ENCODE results near the gene UBE2G1.
"Not testable (repeated sequence)": the region's sequence is repeated elsewhere in the genome, so short reads cannot be mapped to it uniquely, and the experiment has no call there.

UBE2G1 gene

DNA sequence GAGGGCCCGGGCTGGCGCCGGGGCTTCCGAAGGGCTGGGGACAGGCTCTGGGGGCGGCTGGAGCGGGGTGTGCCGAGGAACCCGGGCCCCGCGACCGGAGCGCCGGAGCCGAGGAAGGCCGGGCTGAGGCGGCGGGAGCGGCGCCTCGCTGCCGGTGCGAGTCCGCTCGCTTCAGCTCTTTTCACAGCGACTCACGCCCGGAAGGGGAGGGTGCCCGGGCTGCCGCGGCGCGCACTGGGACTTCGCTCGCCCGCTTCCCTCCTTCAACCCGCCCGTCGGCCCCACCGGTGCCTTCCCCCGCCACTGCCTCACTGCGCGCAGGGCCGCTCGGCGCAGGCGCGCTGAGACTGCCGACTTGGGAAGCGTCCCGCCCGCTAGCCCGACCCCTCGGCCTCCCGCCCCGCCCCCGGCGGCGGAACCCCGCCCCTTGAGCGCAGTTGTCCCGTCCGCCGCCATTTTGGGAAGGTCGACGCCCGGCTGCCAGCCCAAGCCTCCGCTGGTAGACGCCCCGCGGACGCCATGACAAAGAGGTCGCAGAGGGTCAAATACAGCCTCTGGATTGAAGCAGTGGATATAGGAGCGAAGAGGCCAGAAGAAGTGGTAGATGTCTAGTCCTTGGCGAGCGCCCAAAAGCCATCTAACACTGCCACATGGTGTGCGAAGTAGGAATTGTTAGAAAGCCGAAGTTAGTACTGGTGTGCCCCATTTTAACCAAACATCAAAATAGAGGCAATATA, at the start of gene UBE2G1:
Gene UBE2G1 (minus strand): TSS at position 349 of the 737 bp plus-strand sequence. CDS start 359 bp downstream, outside the sequence.
- peak; percentile 99 for DNase-seq

DNA sequence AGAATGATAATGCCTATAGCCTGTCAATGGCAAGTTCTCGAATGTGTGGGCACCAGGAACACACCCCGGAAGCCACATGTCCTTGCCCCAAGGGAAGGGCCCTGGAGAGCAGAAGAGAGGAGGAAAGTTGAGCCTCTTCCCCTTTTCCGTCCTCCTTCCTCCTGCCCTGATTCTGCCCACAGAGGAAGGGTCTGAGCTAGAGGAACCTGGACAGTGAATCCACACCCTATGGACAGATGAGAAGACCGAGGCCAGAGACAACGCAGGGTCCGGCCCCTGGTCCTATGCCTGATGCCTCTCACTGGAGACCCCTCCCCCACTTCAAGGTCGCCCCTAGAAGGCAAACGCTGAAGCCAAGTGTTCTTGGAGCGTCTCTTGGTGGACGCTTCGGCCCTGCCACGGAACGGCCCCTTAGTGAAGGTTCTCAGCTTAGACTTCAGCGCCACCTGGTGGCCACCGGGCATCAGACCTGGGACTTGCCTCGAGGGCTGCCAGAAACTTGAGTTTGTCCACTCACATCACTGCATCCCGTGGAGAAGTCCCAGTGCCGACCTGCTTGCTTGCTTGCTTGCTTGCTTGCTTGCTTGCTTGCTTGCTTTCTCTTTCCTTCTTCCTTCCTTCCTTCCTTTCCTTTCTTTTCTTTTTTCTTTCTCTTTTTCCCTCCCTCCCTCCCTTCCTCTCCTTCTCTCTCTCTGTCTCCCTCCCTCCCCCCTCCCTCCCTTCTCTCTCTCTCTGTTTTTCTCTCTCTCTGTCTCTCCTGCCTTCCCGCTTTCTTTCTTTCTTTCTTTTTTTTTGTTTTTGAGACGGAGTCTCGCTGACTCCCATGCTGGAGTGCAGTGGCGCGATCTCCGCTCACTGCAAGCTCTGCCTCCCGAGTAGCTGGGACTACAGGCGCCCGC, 46.7 kb upstream of the UBE2G1 start:
- peak; percentile 87 for DNase-seq

GRCh38 chr17:4411201-4411600, 44.7 kb upstream of the UBE2G1 start:
- no peak for DNase-seq

DNA sequence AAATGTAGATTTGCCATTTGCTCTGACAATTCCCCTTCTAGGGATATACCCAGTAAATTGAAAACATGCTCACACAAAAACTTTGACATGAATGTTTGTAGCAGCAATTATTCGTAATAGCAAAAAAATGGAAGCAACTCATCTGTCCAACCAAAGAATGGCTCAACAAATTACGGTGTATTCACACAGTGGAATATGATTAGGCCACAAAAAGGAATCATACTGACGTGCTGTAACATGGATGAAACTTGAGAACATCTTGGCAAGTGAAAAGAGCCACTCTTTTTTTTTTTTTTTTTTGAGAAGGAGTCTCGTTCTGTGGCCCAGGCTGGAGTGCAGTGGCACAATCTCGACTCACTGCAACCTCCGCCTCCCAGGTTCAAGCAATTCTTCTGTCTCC, 43.2 kb upstream of the UBE2G1 start:
- DNase-seq = no peak

DNA sequence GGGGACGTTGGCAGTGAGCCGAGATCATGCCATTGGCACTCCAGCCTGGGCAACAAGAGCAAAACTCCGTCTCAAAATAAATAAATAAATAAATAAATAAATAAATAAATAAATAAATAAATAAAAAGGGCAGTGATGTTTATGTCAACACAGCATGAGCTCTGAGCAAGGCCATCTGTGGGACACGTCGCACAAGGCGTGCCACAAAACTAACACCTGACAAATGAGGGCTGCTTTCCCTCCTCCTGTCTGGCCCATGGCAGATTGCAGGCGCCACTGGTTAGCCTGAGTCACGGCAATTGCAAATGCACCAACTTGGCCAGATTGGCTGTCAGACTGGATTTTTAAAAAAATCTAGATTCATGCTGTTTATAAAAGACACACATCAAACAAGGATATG, 41.4 kb upstream of the UBE2G1 start:
- no peak for DNase-seq

- DNase-seq = no peak
Measured at GRCh38 chr17:4407216-4407615, 40.7 kb upstream of the UBE2G1 start.

DNA sequence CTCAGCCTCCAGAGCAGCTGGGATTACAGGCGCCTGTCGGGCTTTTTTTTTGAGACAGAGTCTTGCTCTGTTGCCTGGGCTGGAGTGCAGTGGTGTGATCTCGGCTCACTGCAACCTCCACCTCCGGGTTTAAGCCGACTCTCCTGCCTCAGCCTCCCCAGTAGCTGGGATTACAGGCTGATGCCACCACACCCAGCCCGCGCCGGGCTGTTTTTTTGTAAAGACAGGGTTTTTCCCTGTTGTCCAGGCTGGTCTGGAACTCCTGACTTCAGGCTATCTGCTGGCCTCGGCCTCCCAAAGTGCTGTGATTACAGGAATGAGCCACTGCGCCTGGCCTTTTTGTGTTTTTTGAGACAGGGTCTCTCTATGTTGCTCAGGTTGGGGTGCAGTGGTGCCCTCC, 39.9 kb upstream of the UBE2G1 start:
- no peak for DNase-seq

DNA sequence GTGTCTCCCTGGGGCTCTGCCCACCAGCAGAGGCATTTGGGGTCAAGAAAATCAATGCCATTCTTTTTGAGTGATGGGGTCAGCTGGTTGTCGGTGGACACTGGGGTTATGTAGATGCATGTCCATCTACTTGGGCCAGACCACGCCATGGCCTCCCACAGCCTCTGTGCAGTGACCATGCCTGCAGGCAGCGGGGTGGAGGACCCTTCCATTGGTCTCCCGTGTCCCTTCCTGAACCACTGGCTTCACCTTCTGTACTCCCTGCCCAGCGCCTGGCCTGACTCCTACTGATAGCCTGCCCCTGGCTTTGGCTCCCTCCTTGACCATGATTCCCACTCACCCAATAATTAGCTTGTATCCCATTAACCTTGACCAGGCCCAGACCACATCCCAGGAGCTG, 39.2 kb upstream of the UBE2G1 start:
- no peak for DNase-seq

DNA sequence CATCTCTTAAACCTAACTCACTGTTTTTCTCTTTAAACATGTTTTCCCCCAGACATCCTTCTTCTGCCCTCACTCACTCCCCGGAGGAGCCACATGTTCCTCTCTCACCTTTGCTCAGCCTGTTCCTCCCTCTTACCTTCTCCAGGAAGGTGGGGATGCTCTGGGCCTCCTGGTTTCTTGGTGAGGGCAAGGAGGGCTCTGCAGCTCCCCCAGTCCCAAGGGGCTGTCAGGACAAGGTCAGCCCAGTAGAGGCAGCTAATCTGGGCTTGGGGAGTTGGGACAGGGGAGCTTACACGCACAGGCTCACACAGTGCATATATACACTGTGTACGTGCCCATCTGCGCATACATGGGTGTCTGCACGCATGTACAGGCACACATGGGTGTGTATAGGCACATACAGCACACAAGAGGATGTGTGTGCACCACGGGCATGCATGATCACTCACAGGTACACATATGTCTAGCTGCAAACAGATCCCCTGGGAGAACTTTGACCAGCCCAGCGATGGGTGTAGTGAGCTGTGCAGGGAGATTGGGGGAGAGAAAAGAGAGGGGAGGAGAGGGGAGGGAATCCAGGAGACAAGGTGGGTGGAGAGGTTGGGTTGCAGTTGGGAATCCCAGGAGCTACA, 38.7 kb upstream of the UBE2G1 start:
- no peak for DNase-seq

GRCh38 chr17:4397840-4398239, 31.4 kb upstream of the UBE2G1 start:
- DNase-seq = no peak

GRCh38 chr17:4395111-4395478, 28.6 kb upstream of the UBE2G1 start:
- DNase-seq = no peak

DNA sequence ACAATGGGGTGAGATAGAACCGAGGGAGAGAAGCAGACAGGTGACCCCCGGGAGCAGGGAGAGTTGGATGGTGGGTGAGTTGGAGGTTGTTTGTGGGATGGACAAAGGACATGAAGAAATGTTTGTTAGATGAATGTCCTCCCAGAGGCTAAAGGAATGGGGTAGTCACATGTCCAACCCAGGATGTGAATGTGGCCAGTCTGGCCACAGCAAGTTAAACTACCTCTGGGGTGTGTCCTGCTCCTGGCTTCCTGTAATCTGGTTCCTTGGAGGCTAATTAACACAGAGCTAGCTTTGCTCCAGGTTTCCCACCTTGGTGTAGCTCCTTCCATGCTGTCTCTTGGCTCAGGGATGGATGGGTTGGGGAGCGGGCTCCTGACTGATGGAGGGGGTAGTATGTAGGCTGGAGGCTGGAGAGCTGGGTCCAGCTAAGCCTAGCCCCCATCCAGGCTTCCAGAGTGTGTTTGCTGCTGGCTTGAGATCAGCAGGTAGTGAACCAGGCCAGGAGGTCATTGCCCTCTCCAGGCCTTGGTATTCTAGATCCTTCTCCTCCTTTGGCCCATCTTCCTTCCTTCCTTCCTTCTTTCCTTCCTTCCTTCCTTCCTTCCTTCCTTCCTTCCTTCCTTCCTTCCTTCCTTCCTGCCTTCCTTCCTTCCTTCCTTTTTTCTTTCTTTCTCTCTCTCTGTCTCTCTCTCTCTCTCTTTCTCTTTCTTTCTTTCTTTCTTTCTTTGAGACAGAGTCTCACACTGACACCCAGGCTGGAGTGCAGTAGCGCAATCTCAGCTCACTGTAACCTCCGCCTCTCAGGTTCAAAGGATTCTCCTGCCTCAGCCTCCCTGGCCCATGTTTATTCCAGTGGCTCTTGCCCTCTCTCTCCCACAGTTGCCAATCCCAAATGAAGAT, 28.0 kb upstream of the UBE2G1 start:
- DNase-seq = no peak

- no peak for DNase-seq
Measured at GRCh38 chr17:4393806-4394205, 27.3 kb upstream of the UBE2G1 start.

- no peak for DNase-seq
Measured at GRCh38 chr17:4389079-4389478, 22.6 kb upstream of the UBE2G1 start.

DNA sequence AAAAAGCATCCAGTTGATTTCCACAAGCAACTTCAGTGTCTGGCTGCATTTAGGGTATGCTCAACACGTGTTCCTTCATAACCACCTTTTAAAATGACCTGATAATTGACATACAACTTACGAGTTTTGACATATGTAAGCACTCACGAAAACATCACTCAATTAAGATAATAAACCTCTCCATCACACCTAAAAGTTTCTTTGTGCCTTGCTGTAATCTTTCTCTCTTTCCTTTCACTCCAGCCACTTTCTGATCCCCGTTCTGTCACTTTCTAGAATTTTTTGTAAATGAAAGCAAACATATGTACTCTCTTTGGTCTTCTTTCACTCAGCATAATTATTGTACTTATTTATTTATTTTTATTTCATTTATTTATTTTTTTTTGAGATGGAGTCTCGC, 20.7 kb upstream of the UBE2G1 start:
- no peak for DNase-seq

- no peak for DNase-seq
Measured at GRCh38 chr17:4386406-4386805, 19.9 kb upstream of the UBE2G1 start.

GRCh38 chr17:4381690-4382671, 15.5 kb upstream of the UBE2G1 start:
- no peak for DNase-seq

DNA sequence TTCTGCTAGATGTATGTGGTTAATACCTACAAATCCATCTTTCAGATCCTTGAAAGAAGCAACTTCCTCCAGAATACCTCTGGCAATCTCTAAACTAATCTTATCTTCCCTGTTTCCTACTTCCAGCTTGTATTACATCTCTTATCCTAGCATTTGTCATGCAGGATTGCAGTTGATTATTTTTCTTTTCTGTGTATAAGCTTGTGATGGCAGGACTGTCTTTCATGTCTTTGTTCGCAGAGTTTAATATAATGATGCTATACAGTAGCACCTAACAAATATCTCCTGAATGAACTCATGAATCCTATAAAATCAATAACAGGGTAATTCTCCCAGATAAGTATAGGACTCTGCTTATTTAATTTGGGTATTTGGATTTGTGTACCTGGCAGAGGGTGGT, 12.2 kb upstream of the UBE2G1 start:
- DNase-seq = no peak

- not testable (repeated sequence) for DNase-seq
Measured at GRCh38 chr17:4377247-4377646, 10.8 kb upstream of the UBE2G1 start.

GRCh38 chr17:4375796-4376440, 9.4 kb upstream of the UBE2G1 start:
- not testable (repeated sequence) for DNase-seq
